Tibial artery (tissue), 4 donors: ENCODE measurements around the gene LZTS3.
"Not testable (repeated sequence)": the region's sequence is repeated elsewhere in the genome, so short reads cannot be mapped to it uniquely, and the experiment has no call there.

Source experiments
- DNase-seq, 2 donors: peaks; one replicate each; pipeline ENCODE4 v3.0.0-alpha.2; 2019
- H3K27ac ChIP-seq, 2 donors: fragments of 200-600 bp; sonication (generic) in 1 of 2; 1 replicate in 1 of 2; 2 replicates in 1 of 2; pipeline ENCODE4 v1.5.1; 2018 to 2019; ENCODE audit warnings: mild to moderate bottlenecking in 1 of 2
- H3K27me3 ChIP-seq, 2 donors: fragments of 200-600 bp; sonication (generic) in 1 of 2; one replicate each; pipeline versions ENCODE4 v1.5.1 to v1.6.0; 2016 to 2019
- H3K36me3 ChIP-seq, 3 donors: fragments of 200-600 bp; sonication (generic) in 2 of 3; one replicate each; pipeline ENCODE4 v1.5.1; 2016 to 2019; ENCODE audit warnings: mild to moderate bottlenecking in 2 of 3
- H3K4me1 ChIP-seq, 4 donors: fragments of 200-600 bp; sonication (generic) in 2 of 4; 1 replicate in 3 of 4; 2 replicates in 1 of 4; pipeline ENCODE4 v1.5.1; 2016 to 2019
- H3K4me3 ChIP-seq, 2 donors: fragments of 200-600 bp; sonication (generic) in 1 of 2; 1 replicate in 1 of 2; 2 replicates in 1 of 2; pipeline ENCODE4 v1.5.1; 2018 to 2019; ENCODE audit warnings: mild to moderate bottlenecking in 2 of 2
- H3K9me3 ChIP-seq, 3 donors: fragments of 200-600 bp; sonication (generic) in 1 of 3; one replicate each; pipeline ENCODE4 v1.5.1; 2016 to 2019
- CTCF ChIP-seq, 2 experiments: fragments of 200-600 bp in 1 of 2; fragments of 450-650 bp in 1 of 2; IDR thresholded peaks; one replicate each; pipeline ENCODE4 v1.5.1; 2017 to 2019; ENCODE audit warnings: antibody characterized with exemption in 2 of 2, mild to moderate bottlenecking in 1 of 2, moderate library complexity in 1 of 2
- intact Hi-C: fragments of 100-400 bp; cut with DNase I; formaldehyde crosslinking; loops from one replicate; pipeline ENCODE4 v1.15.0; 2023; ENCODE audit warnings: low total_unique reads

The LZTS3 gene

GRCh38 chr20:3172933-3173609, at the start of gene LZTS3:
LZTS3 (minus strand) TSS chr20:3173549; CDS start chr20:3167163, 6,386 bp downstream.
- DNase-seq: peak; percentile 75 to 86
- no peaks in the 10 kb centered on the region for H3K9me3 ChIP-seq
- intact Hi-C loops: no loop called here
- peak within 1 kb of the TSS; percentile 56 to 74 for H3K27ac ChIP-seq
- H3K27me3 ChIP-seq: peaks cover 0 to 13% of the 10 kb centered on the region in 2 donors
- H3K4me1 ChIP-seq: peaks cover 0 to 22% (median 16%) of the 10 kb centered on the region in 4 donors
- no peaks in the 10 kb centered on the region for H3K36me3 ChIP-seq
- TF ChIP-seq CTCF (IDR thresholded peaks at IDR 0.05): no peak
- H3K4me3 ChIP-seq: peak within 1 kb of the TSS; percentile 70 to 73

- Histone ChIP-seq H3K27me3 (no peaks in the 10 kb centered on the region), H3K9me3 (no peaks in the 10 kb centered on the region), H3K4me3 (no peak overlapping the region), H3K27ac (no peak overlapping the region), H3K4me1 (peaks cover 0 to 9% (median 5%) of the 10 kb centered on the region in 4 donors), H3K36me3 (peaks cover 27 to 63% (median 29%) of the 10 kb centered on the region in 3 donors)
- intact Hi-C loops: no loop called here
- DNase-seq: no peak
- no peak for TF ChIP-seq CTCF (IDR thresholded peaks at IDR 0.05)
Observed at GRCh38 chr20:3221398-3222226, 48.3 kb upstream of the LZTS3 start.

GRCh38 chr20:3218307-3218988, 45.1 kb upstream of the LZTS3 start:
- no peaks in the 10 kb centered on the region for H3K27me3 ChIP-seq
- no peak overlapping the region for H3K4me3 ChIP-seq
- no peak for DNase-seq
- H3K27ac ChIP-seq: no peak overlapping the region
- peaks cover 0 to 9% (median 5%) of the 10 kb centered on the region in 4 donors for H3K4me1 ChIP-seq
- H3K9me3 ChIP-seq: no peaks in the 10 kb centered on the region
- peak; percentile 55 to 82 for TF ChIP-seq CTCF (IDR thresholded peaks at IDR 0.05)
- H3K36me3 ChIP-seq: peaks cover 37 to 80% (median 46%) of the 10 kb centered on the region in 3 donors
- intact Hi-C loops: no loop called here

GRCh38 chr20:3215359-3215917, 42.1 kb upstream of the LZTS3 start:
- H3K27ac ChIP-seq, DNase-seq, intact Hi-C loops, H3K4me3 ChIP-seq, H3K9me3 ChIP-seq, H3K27me3 ChIP-seq: not testable (repeated sequence)
- H3K4me1 ChIP-seq: peaks cover 0 to 12% (median 6%) of the 10 kb centered on the region in 4 donors
- peaks cover 16 to 56% (median 22%) of the 10 kb centered on the region in 3 donors for H3K36me3 ChIP-seq

GRCh38 chr20:3213226-3213625, 39.9 kb upstream of the LZTS3 start:
- no peak overlapping the region for H3K4me3 ChIP-seq
- peaks cover 0 to 17% (median 8%) of the 10 kb centered on the region in 4 donors for H3K4me1 ChIP-seq
- TF ChIP-seq CTCF (IDR thresholded peaks at IDR 0.05): no peak
- DNase-seq: no peak
- no peaks in the 10 kb centered on the region for H3K27me3 ChIP-seq
- H3K9me3 ChIP-seq: no peaks in the 10 kb centered on the region
- intact Hi-C loops: loop anchor here (5.0 kb wide), 1 partner anchor 56 kb away; the partner anchor contains the start of genes FASTKD5 and UBOX5
- H3K36me3 ChIP-seq: peaks cover 10 to 49% (median 22%) of the 10 kb centered on the region in 3 donors
- no peak overlapping the region for H3K27ac ChIP-seq
